ENCODE measurements around the gene SCRN2.

The SCRN2 gene

DNA sequence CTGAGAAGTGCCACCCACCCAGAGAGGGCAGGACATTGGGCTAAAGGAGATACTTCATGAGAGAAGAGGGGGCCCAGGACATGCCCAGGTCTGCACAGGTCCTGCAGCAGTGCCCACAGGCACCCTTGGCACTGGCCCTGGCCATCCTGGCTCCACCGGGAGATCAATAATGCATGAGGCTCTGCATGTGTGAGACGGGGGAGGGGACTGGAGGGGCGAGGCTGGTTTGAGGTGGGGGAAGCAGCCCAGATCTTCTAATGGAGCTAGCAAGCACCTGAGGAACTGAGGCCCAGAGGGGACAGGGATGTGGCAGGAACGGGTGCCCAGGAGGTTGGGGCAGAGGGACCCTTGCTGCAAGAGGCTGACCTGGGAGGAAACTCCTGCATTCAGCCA, 20.0 kb downstream of the SCRN2 start:
- no peak for DNase-seq (ENCODE audit: low read depth in 2 of 2)

DNA sequence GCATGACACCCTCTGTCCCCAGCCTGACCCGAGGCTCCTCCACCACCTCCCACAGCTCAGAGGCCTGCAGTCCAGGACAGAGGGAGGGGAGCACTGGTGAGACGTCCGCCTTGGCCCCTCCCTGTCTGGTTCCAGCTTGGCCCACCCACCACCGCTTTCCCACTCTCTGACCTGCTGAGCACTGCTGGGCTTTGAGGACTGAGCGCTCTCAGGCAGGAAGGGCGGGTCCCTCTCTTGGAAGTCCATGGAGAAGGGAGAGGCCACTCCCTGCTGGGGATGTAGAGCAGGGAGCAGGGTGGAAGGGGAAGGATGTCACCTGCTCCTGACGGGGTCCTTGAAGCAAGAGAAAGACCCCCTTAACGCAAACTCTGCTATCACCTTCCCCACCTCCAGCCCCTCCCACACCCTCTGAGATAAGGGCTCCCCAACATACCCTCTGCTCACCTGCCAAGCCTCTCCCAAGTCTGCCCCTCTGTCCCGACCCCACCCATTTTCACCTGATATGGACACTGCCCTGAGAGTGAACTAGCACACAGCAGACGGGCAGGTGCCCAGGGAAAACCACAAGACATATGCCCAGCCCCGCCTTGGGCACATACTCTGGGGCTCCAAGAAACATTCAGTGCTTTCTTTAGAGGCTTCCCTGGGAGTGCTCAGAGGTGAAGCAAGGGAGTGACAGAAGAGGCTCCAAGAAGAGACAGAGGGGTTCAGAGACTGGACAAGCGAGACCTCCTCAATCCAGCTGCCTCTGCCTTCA, 20.9 kb downstream of the SCRN2 start:
- no peak for DNase-seq (ENCODE audit: low read depth in 2 of 2)

DNA sequence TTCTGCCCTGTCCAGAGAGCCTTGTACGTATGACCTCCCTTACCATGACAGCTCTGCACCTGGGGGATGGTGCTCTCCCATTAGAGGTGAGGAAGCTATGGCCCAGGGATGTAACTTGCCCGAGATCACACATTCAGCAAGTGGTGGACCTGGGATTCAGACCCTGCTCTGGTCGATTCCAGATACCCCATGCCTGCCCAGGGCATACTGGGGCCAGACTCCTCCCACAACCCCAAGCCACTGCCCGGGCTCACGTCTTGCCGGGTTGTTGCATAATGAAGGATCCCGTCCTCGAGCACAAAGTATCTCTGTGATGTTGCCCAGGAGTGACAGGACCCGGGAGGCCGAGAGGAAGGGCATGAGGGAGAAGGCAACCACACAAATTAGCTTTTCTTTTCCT, 21.6 kb downstream of the SCRN2 start:
- no peak for DNase-seq (ENCODE audit: low read depth in 2 of 2)

DNA sequence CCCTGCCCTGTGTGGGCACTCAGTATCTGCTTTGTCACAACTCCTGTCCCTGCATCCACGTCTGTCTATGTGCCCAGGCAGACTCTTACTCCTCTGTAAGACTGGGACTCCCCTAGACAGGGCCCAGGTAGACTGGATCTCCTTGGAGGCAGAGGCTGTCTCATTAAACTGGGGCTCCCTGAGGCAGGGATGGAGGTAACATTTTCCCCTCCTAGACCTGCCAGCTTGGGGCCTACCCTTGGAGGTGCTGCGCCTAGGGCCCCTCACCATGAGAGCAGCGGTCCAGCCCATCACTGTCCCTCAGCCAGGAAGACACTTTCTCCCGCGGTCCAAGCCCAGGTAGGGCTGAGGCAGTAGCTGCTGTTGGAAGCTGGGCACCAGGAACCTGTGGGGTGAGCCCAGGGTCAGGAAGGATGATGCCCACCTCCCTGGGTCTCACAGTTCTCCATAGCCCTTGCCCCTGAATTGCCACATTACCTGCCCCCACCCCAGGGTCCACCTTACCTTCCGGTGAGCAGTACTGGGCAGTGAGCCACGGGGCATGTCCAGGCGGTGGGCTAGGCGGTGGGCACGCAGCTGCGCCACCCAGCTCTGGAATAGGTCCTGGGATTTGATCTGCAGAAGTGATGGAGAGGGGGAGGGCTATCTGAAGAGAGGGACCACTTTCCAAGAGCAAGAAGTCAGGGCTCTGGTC, 22.9 kb downstream of the SCRN2 start:
- DNase-seq (ENCODE audit: low read depth in 2 of 2) = no peak

DNA sequence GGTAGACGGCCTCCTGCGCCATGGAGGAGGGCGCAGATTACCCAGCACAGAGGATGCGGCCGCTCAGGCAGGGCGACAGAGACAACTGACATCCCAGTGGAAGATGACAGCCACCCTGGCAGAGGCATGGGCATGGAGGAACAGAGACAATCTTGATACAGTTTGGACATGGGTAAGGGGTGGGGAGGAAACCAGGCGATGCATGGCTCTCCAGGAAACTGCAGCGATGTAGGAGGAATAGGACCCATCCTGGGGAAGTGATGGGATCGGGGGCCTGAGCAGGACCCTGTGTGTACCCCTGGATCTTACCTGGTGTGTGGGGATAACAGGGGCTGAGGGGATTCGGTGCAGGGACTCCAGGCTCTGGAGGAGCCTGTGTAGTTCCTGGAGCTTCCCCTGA, 24.1 kb downstream of the SCRN2 start:
- DNase-seq (ENCODE audit: low read depth in 2 of 2) = no peak

DNA sequence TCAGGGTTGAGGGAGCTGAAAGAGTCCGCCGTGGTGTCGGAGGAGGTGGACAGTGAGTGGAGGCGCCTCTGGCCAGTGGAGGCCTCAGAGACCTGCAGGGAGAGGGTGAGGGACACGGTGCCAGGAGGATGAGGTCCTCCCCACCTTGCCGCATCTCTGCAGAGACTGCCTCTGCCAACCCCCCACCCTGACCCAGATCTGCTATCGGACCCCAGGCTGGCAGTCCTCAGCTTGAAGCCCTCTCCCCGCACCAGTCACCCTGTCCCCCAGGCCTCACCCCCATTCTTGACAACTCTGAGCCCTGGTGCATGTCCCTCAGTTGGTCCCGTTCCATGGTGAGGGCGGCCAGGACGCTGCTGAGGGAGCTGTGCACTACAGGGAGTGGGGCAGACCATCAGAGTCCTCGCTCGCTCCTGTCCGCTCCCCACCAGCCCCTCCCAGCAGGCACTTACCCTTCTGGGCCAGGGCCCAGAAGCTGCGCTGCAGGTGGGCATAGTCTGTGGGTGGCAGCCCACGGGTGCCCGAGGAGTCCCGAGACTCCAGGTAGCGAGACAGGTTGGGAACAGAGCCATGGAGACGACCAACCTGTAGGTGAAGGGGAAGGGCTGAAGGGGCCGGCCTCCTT, 24.9 kb downstream of the SCRN2 start:
- no peak for DNase-seq (ENCODE audit: low read depth in 2 of 2)

DNA sequence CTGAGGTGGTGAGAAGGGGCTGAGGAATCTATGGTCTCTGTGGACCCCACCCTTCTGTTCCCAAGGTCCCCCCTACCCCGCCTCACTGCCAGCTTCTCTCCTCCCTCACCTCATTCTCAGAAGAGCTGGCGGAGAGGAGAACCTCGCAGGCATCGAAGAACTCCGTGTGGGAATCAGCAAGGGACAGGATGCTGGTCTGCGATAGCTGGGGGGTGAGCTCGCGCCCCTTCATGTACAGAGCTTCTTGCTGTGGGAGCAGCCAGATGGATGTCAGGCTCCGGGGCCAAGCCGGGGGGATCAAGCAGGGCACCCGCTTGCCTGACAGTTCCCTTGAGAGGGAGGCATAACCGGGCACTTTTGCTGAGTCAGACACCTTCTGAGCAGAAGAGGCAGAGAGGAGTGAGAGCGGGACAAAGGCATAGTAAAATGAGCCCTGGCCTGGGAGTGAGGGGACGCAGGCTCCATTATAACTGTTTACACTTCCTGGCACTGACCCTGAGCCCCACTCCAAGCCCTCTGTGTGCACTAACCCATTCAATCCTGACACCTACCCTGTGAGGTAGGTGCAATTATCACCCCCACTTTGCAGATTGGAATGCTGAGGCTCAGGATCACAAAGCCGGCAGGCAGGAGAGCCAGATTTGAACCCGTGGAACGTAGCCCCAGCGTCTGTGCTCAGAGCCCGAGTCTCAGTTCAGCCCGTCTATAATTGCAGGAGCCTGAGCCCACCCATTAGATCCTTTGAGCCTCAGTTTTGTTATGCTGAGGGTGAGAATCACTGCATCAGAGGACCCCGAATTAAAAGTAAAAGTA, 25.8 kb downstream of the SCRN2 start:
- DNase-seq (ENCODE audit: low read depth in 2 of 2) = no peak

DNA sequence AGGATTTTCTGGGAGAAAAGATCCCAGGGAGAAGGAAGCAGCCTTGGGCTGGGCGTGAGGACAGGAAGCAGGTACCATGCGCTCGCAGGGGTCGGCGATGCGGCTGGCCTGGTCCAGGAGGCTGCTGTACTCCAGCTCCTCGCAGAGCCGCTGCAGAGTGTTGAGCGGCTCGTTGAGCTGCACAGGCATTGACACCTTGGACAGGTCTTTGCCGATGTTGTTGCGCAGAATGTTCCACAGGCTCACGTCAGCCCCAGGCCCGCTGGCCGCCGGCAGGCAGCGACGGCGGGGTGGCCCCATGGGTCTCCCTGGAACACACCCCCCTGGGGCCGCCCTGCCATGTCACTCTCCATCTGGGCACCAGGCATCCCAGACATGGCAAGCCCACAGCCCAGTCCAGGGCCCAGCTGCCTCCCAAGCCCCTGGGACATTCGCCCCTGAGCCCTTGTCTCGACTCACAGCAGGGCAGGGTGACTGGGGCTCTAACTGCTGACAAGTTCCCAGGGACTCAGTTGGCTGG, 27.5 kb downstream of the SCRN2 start:
- no peak for DNase-seq (ENCODE audit: low read depth in 2 of 2)

DNA sequence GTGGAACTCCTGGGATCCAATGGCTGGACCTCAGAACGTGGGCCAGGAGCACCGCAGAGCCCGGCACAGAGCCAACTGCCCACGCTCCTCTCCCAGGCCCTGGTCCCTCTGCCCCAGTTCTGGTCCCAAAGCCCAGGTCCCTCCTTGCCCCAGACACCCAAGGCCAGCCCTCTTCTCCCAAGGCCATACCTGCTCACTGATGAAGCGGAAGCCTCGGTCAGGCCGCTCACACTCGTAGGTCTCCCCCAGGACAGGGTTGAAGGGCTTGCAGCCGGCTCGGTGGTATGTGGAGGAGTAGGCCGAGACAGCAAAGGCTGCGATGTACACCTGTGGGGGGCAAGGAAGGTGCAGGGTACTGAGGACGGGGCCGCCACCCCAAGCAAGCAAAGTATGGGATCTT, 28.0 kb downstream of the SCRN2 start:
- no peak for DNase-seq (ENCODE audit: low read depth in 2 of 2)

DNA sequence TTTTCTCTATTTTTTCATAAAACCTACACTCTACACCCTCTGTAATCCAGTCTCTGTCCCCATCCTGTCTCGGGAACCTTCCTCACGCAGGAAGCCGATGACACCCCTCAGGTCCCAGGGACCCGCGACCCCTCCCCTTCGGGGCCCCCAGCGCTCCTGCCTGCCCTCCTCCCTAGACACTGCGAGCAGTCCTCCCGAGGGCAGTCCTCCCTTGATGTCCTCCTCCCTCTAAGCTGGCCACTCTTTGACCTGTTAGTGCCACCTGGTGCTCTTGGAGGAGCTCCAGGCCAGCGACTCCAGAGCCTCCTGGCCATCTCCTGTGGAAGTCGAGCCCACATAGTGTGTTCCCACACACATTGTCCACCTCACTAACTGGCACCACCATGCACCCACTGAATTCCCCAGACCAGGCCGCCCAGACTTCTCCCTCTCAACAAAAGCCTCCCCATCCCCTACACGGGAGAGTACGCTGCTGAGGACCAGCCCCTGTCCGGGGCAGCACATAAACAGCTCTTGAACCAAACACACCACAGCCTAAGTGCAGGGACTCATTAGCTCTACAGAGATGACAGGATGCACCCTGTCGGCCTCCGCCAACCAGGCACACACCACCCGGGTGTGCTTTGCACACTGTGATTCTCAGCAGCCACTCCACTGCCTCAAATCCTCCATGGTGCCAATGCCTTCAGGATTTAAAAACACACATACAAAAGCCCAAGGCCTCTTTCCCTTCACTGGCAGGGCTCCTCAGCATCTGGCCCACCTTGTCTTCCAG, 28.7 kb downstream of the SCRN2 start:
- no peak for DNase-seq (ENCODE audit: low read depth in 2 of 2)

DNA sequence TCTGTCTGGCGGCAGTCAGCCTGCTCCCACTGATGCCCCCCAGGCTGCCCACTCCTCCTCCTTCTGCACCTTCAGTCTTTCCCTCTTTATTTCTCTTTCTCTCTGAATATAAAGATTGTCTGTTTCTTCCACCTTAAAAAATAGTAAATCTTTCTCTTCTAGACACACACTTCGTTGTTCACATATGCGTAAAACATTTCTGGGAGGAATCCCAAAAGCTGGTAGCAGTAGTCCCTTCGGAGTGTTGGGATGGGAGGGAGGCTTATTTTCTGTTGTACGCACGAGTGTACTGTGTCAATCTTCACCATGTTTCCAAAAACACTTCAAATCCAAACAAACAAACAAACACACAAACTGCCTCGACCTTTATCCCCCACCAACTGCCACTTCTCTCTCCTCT, 29.4 kb downstream of the SCRN2 start:
- no peak for DNase-seq (ENCODE audit: low read depth in 2 of 2)

DNA sequence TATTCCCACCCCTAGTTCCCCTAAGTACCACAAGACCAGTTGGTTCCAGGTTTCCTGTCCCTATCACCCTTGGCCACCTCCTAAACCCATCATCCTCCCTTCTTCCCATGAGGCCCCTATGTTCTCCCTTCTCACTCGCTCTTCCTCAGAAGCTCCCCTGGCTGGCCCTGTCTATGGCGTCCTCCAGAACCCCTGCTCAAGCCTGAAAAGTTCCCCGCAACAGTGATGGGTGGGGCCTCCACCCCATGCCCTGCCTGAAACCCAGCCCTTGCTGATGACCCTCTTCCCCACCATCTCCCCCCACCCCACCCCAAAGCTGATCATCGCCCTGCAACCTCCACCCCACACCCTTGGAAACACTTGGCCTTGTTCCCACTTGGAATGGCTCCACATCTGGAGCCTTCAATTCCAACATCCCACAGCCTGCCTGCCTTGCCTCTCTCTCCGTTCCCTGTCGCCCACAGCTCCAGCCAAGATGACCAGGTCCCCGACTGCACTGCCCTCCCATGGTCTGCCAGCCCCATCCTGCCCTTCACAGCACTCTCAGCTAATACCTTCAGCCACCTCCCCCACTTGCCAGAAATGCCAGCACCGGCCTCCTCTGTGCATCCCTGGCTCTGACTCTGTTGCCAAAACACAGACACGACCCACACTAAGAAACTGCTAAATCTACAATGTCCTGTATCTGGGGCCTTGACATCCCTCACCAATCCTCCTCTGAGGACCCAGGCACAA, 30.0 kb downstream of the SCRN2 start:
- no peak for DNase-seq (ENCODE audit: low read depth in 2 of 2)

DNA sequence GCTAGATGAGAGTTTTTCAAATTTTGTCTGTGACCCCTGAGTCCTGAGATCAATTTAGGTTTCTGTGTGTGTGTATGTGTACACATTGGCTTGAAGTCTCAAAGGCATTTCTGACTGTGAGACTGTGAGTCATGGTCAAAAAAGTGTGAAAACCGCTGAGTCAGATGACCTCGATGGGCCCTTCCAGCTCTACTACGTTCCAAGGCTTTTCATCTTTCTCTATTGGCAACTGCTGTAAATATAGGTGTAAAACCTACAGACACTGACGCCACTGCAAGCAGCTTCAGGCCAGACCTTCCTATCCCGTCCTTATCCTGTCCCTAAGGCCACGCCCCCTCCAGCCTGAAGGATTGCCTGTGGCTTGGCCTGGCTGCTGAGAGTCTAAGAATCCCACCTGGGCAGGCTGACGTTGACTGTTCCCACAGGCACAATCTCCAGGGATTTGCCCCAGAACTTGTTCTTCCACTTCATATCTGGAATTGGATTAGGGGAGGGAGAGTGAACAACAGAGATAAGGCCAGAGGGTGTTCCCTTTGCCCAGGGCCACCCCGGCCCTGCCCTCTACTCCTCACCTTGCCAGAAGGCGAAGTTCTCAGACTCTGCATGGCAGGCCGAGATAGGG, 30.8 kb downstream of the SCRN2 start:
- DNase-seq (ENCODE audit: low read depth in 2 of 2) = no peak

DNA sequence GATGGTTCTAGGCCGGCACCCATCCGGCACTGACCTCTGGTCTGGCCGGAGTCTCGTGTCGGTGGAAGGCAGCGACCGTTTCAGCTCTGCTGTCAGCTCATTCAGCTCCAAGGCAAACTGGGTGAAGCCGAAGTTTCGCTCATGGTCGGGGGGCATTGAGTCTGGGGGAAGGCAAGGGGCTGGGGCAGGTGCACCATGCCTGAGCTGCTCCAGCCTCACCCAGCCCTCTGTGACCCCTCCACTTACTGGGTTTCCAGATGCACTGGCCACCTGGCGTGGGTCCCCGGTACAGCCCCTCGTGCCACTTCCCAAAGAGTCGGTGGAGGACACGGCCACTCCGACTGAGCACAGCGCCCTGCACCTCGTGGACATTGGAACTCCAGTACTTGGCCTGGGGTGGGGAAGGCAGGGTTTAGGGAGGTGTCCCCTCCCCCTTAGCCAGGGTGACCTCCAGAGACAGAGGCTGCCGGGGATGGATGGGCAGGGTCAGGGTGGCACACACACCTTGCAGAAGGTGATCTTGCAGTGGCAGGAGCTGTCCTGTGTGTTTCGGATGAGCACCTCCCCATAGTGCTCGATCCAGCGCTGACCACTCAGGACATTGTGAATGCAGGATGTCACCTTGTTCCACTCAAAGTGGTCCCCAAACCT, 32.1 kb downstream of the SCRN2 start:
- DNase-seq (ENCODE audit: low read depth in 2 of 2) = no peak

DNA sequence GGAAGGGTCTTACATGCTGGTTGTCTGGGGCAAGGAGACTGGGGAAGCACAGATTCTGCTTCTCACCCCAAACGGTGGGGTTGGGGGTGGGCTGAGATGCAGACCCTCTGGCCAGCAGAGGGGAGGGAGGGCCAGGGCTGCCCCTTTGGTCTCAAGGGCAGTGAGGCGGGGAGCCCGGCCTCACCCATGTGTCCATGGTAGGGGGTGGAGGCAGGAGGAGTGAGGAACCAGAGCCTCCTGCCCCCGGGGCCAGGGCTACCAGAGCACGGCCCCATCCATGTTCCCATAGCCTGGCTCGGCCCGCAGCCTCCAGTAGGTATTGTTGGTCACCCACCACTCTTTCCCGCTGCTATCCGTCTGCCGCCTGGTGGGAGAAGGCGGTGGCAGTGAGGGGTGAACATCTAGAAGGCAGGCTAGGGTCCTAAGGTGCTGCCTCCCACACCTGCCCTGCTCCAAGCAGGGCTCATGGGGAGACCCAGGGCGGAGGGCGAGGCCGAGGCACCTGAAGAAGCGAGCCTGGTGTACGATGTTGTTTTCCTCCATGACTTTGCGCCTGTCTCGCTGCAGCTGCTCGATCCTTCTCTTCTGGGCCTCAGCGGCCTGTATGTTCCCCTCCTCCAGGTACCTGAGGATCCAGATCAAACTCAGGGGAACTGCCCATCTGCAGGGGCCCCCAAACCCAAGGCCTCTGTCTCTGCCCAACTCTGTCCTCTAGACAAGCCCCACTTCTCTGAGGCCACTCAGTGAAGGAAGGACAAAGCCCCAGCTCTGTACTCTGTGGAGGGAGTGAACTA, 32.8 kb downstream of the SCRN2 start:
- no peak for DNase-seq (ENCODE audit: low read depth in 2 of 2)

DNA sequence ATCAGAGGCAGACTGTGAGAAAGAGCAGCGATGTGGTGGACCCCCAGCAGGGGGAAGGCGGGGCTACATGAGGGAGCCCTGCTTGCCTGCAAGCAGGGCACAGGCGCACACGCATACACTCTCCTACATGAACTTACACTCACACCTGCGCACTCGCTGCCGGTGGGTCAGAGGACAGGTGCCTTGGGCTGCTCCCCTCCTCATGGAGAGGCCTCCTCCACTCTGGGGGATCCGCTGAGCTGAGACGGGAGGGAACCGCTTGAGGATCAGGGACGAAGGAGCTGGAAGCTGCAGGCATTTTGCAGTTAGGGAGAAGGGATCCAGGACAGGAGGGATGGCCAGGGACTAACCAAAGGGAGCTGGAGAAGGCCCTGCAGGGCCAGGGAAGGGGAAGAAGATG, 33.7 kb downstream of the SCRN2 start:
- DNase-seq (ENCODE audit: low read depth in 2 of 2) = no peak

DNA sequence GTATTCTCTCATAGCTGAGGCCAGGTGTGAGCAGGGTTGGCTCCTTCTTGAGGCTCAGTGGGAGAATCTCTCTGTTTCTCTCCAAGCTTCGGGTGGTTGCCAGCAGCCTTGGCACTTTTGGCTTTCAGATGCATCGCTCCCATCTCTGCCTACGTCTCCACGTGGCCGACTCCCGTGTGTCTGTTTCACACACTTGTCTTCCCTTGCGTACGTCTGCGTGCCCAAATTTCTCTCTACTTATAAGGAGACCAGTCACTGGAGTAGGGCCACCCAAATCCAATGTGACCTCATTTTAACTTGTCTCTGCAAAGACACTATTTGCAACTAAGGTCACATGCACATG, 34.2 kb downstream of the SCRN2 start:
- no peak for DNase-seq (ENCODE audit: low read depth in 2 of 2)

DNA sequence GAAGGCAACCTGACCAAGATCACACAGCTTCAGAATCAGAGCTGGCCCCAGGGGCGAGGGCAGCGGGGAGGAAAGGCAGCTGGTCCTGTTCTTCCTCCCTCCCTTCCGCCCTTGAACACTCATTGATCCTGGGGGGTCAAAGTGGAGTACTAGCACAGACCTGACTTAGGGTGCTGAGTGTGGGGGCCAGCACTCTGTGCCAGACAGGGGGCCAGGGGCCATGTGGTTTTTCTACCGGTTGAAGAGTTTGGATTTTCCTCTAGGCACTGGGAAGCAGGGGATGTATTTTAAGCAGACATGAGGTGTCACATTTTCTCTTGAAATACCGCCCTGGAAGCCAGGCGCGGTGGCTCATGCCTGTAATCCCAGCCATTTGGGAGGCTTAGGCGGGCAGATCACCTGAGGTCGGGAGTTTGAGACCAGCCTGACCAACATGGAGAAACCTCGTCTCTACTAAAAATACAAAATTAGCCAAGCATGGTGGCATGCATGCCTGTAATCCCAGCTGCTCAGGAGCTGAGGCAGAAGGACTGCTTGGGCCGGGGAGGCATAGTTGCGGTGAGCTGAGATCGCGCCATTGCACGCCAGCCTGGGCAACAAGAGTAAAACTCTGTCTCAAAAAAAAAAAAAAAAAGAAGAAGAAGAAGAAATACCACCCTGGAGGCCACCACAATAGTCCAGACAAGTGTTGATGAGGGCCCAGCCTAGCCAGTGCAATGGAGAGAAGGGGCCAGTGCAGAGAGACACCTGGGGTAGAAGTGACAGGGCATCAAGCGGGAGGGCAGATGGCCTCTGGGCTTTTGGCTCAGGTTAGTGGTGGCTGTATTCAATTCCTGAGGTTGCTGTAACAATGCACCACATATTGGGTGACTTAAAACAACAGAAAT, 34.8 kb downstream of the SCRN2 start:
- no peak for DNase-seq (ENCODE audit: low read depth in 2 of 2)
